Vagina (tissue), 2 donors: ENCODE measurements around the gene CREB5. TPM values are rescaled to one million over a fixed set of nuclear protein-coding genes. Genes with fewer than 3 reads are reported as not detected.

Experiments
- DNase-seq, 2 donors: peaks; one replicate each; pipeline ENCODE4 v3.0.0-alpha.2; 2017; ENCODE audit errors: extremely low spot score in 2 of 2
- H3K27ac ChIP-seq: fragments of 200-600 bp; sonication (generic); one replicate; pipeline ENCODE4 v1.5.1; 2019
- H3K27me3 ChIP-seq: fragments of 200-600 bp; sonication (generic); one replicate; pipeline ENCODE4 v1.5.1; 2019
- H3K36me3 ChIP-seq, 2 donors: fragments of 200-600 bp; sonication (generic); one replicate each; pipeline ENCODE4 v1.5.1; 2017 to 2019
- H3K4me1 ChIP-seq: fragments of 200-600 bp; sonication (generic); one replicate; pipeline ENCODE4 v1.5.1; 2019
- H3K4me3 ChIP-seq, 2 donors: fragments of 200-600 bp; sonication (generic); 1 replicate in 1 of 2; 2 replicates in 1 of 2; pipeline ENCODE4 v1.5.1; 2016 to 2019
- H3K9me3 ChIP-seq: fragments of 200-600 bp; sonication (generic); one replicate; pipeline ENCODE4 v1.5.1; 2019
- CTCF ChIP-seq, 3 experiments: fragments of 450-650 bp in 2 of 3; fragments of 200-600 bp in 1 of 3; sonication (generic) in 1 of 3; IDR thresholded peaks; one replicate each; pipeline ENCODE4 v1.5.1; 2017 to 2019; ENCODE audit warnings: antibody characterized with exemption in 3 of 3, mild to moderate bottlenecking in 2 of 3, moderate library complexity in 2 of 3
- POLR2A ChIP-seq, 2 donors: fragments of 450-650 bp; IDR thresholded peaks; one replicate each; pipeline ENCODE4 v1.6.1; 2017; ENCODE audit warnings: antibody characterized with exemption in 2 of 2, mild to moderate bottlenecking in 2 of 2, moderate library complexity in 2 of 2
- POLR2AphosphoS5 ChIP-seq, 2 donors: sonication (generic); formaldehyde crosslinking; IDR thresholded peaks; one replicate each; pipeline ENCODE4 v1.9.0; 2017; ENCODE audit warnings: antibody characterized with exemption in 2 of 2, mild to moderate bottlenecking in 2 of 2, low read depth in 1 of 2; ENCODE audit not compliant: insufficient read depth in 1 of 2
- intact Hi-C: fragments of 100-400 bp; cut with DNase I; formaldehyde crosslinking; loops from one replicate; pipeline ENCODE4 v1.15.1; 2023
- total RNA-seq: library from RNA; depleted of rRNA; stranded (reverse); fragments of >200 nt; gene quantifications from one replicate; pipeline ENCODE4 v1.2.3, GENCODE V29; 2016

The CREB5 gene
- total RNA-seq, 1 donor from 2014 or later: 23.1 TPM

- intact Hi-C loops: no loop called here
- Histone ChIP-seq H3K27me3 (no peaks in the 10 kb centered on the region), H3K4me3 (no peak overlapping the region), H3K27ac (no peak overlapping the region), H3K4me1 (peaks cover 13% of the 10 kb centered on the region), H3K9me3 (no peaks in the 10 kb centered on the region), H3K36me3 (no peaks in the 10 kb centered on the region)
- no peak for DNase-seq
- TF ChIP-seq POLR2A (IDR thresholded peaks at IDR 0.05) (no peak), CTCF (IDR thresholded peaks at IDR 0.05) (no peak), POLR2AphosphoS5 (IDR thresholded peaks at IDR 0.05; ENCODE audit: insufficient read depth in 1 of 2, low read depth in 1 of 2) (no peak)
Measured at GRCh38 chr7:28643584-28644340, 231.4 kb downstream of the CREB5 start.

GRCh38 chr7:28645866-28646265 lies 233.5 kb downstream of the CREB5 start:
- Histone ChIP-seq H3K9me3 (no peaks in the 10 kb centered on the region), H3K4me3 (no peak overlapping the region), H3K36me3 (no peaks in the 10 kb centered on the region), H3K27ac (no peak overlapping the region), H3K4me1 (peaks cover 13% of the 10 kb centered on the region), H3K27me3 (no peaks in the 10 kb centered on the region)
- DNase-seq: no peak
- intact Hi-C loops: no loop called here
- no peak for TF ChIP-seq POLR2A (IDR thresholded peaks at IDR 0.05)
- TF ChIP-seq POLR2AphosphoS5 (IDR thresholded peaks at IDR 0.05; ENCODE audit: insufficient read depth in 1 of 2, low read depth in 1 of 2): no peak
- no peak for TF ChIP-seq CTCF (IDR thresholded peaks at IDR 0.05)

- H3K36me3 ChIP-seq: no peaks in the 10 kb centered on the region
- peaks cover 13% of the 10 kb centered on the region for H3K4me1 ChIP-seq
- H3K27me3 ChIP-seq: no peaks in the 10 kb centered on the region
- TF ChIP-seq POLR2AphosphoS5 (IDR thresholded peaks at IDR 0.05; ENCODE audit: insufficient read depth in 1 of 2, low read depth in 1 of 2) (no peak), CTCF (IDR thresholded peaks at IDR 0.05) (no peak), POLR2A (IDR thresholded peaks at IDR 0.05) (no peak)
- no peaks in the 10 kb centered on the region for H3K9me3 ChIP-seq
- DNase-seq: no peak
- intact Hi-C loops: no loop called here
- no peak overlapping the region for H3K4me3 ChIP-seq
- H3K27ac ChIP-seq: no peak overlapping the region
Measured at GRCh38 chr7:28646376-28647075, 234.2 kb downstream of the CREB5 start.

DNA sequence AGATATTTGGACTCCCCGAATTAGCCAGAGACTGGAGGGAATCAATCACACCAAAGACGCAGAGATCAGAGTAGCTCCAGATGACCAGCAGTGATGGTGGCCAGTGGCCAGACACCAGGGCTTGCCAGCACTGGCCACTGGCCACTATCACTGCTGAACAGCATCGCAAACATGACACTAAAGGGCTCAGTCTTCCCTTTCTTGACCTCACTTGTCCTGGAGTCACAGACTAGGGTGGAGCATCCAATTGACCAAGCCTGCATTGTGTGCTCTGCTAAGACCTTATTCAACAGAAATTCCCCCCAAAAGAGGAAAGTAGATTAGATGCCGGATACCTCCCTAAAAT lies 234.7 kb downstream of the CREB5 start:
- TF ChIP-seq CTCF (IDR thresholded peaks at IDR 0.05): no peak
- TF ChIP-seq POLR2AphosphoS5 (IDR thresholded peaks at IDR 0.05; ENCODE audit: insufficient read depth in 1 of 2, low read depth in 1 of 2): no peak
- TF ChIP-seq POLR2A (IDR thresholded peaks at IDR 0.05): no peak
- H3K4me3 ChIP-seq: no peak overlapping the region
- H3K27me3 ChIP-seq: no peaks in the 10 kb centered on the region
- H3K36me3 ChIP-seq: no peaks in the 10 kb centered on the region
- H3K9me3 ChIP-seq: no peaks in the 10 kb centered on the region
- intact Hi-C loops: no loop called here
- DNase-seq: no peak
- peaks cover 7% of the 10 kb centered on the region for H3K4me1 ChIP-seq
- H3K27ac ChIP-seq: no peak overlapping the region

- Histone ChIP-seq H3K4me3 (no peak overlapping the region), H3K4me1 (no peaks in the 10 kb centered on the region), H3K27me3 (no peaks in the 10 kb centered on the region), H3K27ac (no peak overlapping the region), H3K9me3 (no peaks in the 10 kb centered on the region), H3K36me3 (no peaks in the 10 kb centered on the region)
- DNase-seq: no peak
- TF ChIP-seq CTCF (IDR thresholded peaks at IDR 0.05) (no peak), POLR2A (IDR thresholded peaks at IDR 0.05) (no peak), POLR2AphosphoS5 (IDR thresholded peaks at IDR 0.05; ENCODE audit: insufficient read depth in 1 of 2, low read depth in 1 of 2) (no peak)
- intact Hi-C loops: no loop called here
Measured at GRCh38 chr7:28649189-28649588, 236.9 kb downstream of the CREB5 start.
